CD4-positive, alpha-beta T cell treated with Interleukin-6 at 100 ng/mL for 8 hours (primary cell): ENCODE results near the gene SLC35E2B.
"Not testable (repeated sequence)": the region's sequence is repeated elsewhere in the genome, so short reads cannot be mapped to it uniquely, and the experiment has no call there.

Source experiments
- DNase-seq: peaks from one replicate; pipeline ENCODE4 v3.0.0-alpha.2; 2020; ENCODE audit warnings: mixed read lengths, low spot score

Gene SLC35E2B

GRCh38 chr1:1674806-1675205 lies 17.8 kb downstream of the SLC35E2B start:
- DNase-seq = not testable (repeated sequence)

- no peak for DNase-seq
Measured at GRCh38 chr1:1672181-1672965, 20.2 kb downstream of the SLC35E2B start.

DNA sequence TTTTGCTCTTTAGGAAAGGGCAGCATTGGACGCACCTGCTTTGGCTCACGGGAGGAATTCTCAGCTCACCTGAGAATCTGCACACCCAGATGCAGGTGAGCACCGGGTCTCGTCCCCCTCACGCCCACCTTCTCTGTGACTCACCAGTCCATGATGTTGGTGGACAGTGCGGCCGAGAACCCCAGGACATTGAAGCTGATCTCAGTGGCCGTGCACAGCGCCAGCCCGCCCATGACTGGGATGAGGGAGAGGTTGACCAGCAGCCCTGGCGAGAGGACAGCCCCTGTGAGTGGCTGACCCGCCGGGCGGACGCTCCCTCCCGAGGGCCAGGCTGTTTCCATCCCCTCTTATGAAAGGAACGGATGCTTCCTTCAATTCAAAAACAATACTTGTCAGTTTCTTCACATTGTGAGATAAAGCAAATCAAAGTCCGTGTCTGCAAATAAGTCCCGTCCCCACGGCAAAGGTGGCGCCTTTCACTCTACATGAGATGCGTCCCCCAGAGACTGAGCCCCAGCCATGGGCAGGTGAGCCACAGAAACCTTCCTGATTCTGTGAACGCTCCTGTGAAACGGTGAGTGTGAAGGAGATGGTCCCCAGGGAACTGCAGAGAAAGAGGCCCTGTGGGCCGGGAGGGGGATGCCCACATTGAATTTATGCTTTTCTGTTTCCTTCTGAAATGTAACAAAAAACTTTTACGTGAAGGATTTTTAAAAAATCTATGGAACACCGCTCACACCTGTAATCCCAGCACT lies 21.1 kb downstream of the SLC35E2B start:
- DNase-seq = no peak

DNA sequence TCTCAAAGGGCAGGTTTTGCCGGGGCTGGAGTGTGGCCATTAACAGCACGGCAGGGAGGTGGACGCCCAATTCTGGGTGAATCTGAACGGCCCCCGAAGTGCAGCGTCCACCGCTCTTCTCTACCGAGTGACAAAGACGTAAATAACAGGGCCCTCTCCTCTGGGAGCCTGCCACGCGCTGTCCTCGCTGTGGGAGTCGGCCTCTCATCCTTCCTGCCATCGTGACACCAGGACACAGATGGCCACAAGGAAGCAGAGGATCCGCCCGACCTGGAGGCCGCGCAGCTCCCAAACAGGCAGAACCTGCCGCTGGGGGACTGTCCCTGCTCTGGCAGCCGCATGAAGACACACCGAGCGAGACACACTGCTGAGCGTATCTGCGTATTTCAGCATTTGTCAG lies 21.7 kb downstream of the SLC35E2B start:
- DNase-seq = no peak

DNA sequence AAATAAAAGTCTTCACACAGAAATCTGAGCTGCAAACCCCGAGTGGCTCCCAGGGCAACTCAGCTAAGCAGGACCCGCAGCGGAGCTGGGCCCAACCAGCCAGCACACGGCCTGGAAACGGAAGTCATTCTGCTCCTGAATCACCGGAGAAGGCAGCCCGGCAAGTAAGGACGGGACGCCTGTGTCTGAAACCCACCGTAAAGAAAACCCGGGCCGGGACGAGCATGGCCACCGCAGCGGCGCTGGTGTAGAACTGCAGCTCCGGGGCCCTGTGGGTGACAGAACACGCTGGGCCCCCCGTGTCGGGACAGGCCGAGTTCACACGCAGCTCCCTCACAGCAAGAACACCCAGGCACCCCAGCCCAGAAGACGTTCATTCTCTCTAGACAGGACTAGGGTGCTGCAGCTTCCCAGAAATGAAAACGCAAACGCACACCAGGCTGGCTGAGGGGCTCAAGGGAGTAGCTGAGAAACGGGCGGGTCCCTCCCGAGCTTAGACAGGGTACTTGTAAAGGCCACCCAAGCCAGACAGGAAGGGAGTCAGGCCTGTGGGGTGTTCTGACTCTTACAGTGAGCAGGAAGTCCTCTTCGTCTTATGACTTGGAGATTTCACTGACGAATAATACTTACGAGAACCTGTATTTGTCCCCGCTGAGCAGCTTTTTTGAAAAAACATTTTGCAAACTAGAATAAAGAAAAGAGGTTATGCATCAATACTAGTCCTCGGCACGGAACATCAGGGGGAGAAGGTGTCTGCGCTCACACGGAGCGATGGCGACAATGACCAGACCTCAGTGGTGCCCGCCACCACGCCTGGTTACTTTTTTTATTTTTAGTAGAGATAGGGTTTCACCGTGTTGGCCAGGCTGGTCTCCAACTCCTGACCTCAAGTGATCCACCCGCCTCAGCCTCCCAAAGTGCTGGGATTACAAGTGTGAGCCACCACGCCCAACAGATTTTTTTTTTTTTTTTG lies 22.8 kb downstream of the SLC35E2B start:
- DNase-seq = no peak

GRCh38 chr1:1666526-1666925 lies 26.1 kb downstream of the SLC35E2B start:
- DNase-seq = no peak

DNA sequence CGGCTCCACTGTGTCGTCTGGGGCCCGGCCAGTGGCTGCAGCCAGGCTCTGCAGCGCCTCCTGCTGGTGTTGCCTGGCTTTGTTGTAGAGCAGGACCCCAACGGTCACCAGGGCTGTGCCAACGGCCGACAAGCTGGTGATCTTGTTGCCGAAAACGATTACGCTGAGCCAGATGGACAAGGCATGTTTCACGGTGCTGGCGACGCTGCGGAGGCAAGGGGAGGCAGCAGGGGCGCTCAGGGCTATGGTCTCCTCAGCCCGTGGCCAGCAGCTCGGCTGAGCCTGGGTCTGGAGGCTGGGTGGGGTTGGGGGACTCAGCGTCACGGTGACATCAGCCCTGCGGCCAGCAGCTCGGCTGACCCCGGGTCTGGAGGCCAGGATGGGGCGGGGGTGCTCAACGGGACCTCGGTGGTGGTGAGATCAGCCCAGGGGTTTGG lies 26.8 kb downstream of the SLC35E2B start:
- no peak for DNase-seq

DNA sequence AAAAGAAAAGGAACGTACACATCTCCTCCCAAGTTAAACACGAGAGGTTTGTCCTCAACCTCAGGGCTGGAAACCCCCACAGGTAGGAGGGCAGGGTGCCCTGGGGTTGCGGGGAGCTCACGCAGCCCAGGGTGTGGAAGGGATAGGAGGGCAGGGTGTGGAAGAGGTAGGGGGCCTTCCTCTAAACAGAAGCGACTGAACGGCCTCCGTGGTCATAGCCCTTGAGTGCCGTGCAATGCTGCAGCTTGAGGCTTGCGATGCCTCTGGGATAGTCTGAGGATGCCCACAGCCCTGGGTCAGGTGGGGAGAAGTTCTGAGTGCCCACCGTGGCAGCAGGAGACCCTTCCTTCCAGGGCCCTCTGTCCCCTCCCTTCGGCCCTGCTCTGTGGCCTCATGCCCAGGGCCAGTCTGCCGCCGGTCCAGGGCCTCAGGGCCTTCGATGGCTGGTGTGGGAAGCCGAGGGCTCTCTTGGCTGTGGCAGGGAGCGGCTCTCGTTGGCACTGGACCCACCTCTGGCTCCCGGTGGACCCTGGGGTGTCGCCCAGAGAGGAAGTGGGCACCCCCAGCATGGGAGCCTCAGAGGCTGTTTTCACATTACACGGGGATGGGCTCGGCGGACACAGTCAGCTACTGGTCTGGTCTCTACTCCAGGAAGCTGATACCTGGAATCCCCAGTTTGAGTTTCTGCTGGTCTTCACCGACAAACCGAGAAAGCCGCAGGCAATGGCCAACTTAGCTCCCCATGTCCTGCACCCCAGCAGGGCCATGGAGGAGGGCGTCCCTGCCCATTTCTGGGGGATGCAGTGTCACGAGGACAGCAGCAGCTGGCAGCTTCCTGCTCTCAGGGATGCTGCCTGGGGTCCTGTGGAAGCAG lies 27.4 kb downstream of the SLC35E2B start:
- DNase-seq = no peak

- DNase-seq = not testable (repeated sequence)
Measured at GRCh38 chr1:1664318-1664717, 28.3 kb downstream of the SLC35E2B start.

GRCh38 chr1:1662830-1663560 lies 29.6 kb downstream of the SLC35E2B start:
- not testable (repeated sequence) for DNase-seq

DNA sequence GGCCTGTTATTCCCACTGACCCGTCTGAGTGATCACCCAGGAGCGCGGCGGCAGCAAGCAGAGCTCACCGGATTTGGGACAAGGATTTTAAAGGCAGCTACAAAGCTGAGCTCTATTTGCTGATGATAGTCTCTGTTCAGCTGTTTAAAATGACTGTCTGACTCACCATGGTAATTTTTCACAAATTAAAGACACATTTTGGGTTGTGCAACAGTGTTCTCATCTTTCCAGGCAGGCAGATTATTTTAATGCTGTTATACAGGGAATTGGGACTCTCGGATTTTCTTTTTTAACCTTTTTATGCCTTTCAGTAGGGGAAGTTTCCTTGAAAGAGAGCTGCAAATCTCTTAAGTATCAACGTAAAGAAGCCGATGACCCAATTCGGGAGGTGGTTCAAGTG lies 30.2 kb downstream of the SLC35E2B start:
- DNase-seq = not testable (repeated sequence)

DNA sequence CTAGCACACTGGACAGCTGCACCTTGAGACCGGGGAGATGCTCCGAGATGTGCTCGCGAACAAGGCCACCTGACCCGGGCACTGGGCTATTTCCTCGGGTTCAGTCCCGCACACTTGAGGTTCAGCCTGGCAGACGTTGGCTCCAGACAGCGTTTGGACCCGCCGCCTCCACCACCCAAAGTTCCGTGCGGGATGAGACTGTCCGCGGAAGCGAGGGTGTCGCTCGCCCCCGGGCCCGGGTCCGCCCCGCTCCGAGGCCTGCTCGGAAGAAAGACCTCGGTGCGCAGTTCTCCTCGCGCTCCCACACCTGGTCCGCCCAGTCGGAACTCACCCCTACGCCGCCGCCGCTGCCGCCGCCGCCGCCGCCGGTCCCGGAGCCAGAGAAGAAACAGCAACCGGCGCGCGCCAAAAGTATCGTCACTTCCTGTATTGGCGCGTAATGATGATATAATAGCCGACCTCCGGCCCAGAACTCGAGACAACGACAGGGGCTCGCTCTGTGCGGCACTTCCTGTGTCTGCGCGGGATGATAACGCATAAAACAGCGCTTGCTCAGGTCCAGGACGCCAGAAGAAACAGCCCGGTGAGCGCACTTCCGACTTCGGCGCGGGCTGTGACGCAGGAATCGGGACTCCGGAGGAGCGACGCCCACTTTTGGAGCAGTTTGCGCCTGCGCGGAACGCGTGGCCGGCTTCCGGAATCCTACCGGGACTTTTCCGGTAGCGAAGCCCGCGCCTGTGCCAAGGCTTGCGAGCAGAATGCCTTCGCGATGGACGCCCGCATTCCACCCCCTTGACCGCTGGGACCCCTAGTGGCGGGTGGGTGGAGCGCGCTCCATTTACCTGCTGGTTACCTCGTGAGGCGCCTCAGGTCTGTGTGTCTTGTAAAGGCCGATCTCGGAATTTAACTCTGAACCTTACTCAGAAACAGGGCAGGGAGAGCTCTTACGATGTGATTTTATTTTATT lies 33.7 kb downstream of the SLC35E2B start, which contains the start of gene CDK11B:
CDK11B (minus strand) TSS at position 422 of the 967 bp plus-strand sequence. CDS start 1,519 bp downstream, outside the sequence.
- DNase-seq = peak; percentile 92

- not testable (repeated sequence) for DNase-seq
Measured at GRCh38 chr1:1648265-1648664, 44.3 kb downstream of the SLC35E2B start.

DNA sequence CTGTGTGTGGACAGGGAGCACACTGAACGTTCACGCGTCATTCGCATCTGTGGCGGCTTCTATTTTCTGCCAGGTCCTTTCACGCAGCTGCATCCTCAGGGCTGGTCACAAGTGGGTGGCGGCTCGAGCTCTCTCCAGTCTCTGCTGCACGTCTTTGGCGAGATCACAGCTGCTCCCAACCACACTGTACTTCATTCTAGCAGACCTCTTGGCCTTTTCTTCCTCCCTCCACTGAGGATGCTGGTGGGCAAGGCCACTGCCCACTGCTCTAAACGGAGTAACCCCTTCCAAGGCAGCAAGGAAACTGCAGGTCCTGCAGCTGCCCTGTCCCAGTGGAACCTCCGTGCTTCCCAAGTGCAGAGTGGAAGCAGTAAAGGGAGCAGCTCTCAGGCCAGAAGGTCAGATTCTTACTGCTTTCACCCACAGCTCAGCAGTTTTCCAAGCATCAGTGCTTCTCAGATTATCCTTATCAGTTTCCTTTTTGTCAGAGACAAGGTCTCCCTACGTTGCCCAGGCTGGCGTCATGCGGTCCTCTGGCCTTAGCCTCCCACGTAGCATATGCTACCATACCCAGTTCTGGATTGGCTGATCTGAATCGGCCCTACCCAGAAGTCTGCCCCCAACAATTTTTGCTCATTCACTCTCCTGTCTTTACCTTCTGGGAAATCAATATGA lies 44.9 kb downstream of the SLC35E2B start:
- not testable (repeated sequence) for DNase-seq

DNA sequence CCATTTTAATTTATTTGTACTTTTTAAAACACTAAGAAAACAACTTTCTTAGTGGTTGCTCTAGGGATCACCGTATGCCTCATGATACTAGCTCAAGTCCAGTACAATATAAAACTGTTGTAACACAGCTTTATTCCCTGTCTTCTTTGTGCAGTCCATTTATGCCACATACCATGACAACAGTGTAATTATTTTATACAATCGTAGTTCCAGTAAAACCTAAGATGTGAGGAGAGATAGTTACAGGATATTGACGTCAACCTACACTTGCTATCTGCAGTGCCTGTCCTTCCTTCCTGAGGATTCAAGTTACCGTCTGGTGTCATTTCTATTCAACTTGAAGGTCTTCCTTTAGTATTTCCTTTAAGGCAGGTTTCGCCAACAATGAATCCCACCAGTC lies 46.3 kb downstream of the SLC35E2B start:
- DNase-seq = not testable (repeated sequence)

- not testable (repeated sequence) for DNase-seq
Measured at GRCh38 chr1:1640711-1641461, 51.7 kb downstream of the SLC35E2B start.

- not testable (repeated sequence) for DNase-seq
Measured at GRCh38 chr1:1640081-1640480, 52.5 kb downstream of the SLC35E2B start.

- not testable (repeated sequence) for DNase-seq
Measured at GRCh38 chr1:1639368-1639767, 53.2 kb downstream of the SLC35E2B start.
